HG03097 (cell line): Measurements from ENCODE around the gene DCAF11.
"Not testable (repeated sequence)": the region's sequence is repeated elsewhere in the genome, so short reads cannot be mapped to it uniquely, and the experiment has no call there.

ENCODE experiments used
- ATAC-seq: cut with Tn5 transposase; IDR thresholded peaks from one replicate; pipeline ENCODE4 v1.9.1; 2021; ENCODE audit not compliant: unreplicated experiment, low FRiP score

Gene DCAF11

DNA sequence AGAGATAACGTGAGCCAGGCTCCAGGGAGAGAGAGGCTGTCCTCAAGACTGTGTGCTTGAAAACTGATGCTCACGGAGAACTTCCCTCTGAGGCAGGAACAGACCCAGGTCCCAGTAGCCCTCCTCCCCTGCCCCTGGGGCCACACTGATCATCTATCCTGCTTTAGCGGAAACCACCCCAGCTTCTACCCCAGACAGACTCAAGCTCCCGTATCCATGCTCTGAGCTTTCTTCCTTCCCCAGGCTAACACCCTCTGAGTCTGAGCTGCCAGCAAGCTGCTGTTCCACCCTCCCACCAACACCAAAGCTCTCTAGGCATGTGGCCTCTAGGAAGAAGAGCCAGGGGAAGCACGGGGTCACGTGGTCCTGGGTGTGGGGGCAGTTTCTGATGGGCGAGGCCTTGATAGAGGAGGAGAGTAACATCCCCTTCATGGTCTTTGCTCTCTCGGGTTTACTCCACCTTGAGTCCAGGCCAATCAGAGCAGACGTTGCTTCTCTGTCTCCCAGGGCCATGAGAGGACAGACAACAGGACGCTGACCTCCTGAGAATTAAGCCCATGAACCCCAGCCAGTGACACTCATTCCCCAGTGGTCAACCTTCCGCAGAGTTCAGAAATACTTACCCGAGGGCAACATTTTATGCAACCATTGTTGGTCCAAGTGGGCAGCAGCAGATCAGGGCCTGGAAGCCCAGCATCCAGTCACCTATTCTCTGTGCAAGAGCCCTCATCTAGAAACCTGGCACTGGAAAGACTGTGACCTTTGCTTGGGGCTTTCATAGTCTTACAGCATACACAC, 19.1 kb upstream of the DCAF11 start:
- ATAC-seq, result peak; percentile 53

DNA sequence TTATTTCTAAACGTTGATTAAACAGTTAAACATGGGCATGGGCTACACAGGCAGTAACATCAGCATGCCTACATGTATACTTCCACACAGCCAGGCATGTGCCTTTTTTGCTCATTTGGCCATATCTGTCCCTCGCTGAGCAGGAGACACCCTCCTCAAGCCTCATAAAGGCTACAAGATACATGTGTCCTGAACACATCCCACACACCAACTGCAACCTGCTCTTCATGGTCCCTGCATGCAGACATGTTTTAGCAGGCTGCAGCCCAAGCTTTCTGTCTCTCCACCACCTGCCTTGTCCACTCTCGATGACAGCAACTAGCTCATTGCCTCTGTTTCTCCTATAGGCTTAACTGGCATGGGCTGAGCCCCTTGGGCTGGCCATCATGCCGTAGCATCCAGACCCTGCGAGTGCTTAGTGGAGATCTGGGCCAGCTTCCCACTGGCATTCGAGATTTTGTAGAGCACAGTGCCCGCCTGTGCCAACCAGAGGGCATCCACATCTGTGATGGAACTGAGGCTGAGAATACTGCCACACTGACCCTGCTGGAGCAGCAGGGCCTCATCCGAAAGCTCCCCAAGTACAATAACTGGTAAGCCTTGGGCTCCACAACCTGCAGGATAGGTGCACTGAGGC, 17.9 kb upstream of the DCAF11 start:
- no peak for ATAC-seq

DNA sequence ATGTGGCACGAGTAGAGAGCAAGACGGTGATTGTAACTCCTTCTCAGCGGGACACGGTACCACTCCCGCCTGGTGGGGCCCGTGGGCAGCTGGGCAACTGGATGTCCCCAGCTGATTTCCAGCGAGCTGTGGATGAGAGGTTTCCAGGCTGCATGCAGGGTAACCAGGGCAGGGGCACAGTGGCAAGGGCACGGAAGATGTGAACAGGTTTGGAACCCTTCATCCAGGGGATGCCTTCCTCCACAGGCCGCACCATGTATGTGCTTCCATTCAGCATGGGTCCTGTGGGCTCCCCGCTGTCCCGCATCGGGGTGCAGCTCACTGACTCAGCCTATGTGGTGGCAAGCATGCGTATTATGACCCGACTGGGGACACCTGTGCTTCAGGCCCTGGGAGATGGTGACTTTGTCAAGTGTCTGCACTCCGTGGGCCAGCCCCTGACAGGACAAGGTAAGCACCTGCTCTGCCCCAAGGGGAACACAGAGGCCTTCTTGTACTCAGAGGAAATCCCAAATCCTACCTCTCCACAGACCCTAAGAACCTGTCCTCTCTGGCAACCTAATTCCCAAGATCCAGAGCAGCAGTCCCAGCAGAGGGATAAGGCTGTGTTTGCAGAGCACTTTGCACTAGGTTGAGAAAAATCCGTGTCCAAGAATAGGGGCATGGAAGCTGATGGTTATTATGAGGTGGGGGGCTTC, 16.2 kb upstream of the DCAF11 start:
- no peak for ATAC-seq

DNA sequence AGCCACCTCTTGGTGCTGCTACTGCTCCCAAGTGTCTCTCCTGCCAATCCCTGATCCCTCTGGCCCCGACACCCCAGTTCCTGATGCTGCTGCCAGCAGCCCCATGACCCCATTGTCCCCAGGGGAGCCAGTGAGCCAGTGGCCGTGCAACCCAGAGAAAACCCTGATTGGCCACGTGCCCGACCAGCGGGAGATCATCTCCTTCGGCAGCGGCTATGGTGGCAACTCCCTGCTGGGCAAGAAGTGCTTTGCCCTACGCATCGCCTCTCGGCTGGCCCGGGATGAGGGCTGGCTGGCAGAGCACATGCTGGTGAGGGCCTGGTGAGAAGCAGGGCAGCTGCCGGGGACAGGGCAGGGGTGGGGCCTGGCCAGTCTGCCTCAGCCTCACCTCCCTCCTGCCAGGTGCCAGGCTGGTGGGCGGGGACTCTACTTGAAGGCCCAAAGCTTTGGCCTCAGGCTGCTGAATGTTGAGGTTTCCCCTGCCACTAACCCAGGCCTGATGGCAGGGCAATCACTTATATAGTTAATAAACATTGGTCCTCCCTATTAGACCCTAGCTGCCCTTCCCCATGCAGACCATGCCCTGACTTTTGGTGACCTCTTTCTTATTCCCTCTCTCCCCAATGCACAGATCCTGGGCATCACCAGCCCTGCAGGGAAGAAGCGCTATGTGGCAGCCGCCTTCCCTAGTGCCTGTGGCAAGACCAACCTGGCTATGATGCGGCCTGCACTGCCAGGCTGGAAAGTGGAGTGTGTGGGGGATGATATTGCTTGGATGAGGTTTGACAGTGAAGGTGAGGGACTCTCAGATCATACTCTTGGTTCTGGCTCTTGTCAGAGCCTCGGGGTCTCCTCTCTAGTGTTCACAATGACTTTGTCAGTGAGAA, 15.4 kb upstream of the DCAF11 start:
- ATAC-seq, result no peak

DNA sequence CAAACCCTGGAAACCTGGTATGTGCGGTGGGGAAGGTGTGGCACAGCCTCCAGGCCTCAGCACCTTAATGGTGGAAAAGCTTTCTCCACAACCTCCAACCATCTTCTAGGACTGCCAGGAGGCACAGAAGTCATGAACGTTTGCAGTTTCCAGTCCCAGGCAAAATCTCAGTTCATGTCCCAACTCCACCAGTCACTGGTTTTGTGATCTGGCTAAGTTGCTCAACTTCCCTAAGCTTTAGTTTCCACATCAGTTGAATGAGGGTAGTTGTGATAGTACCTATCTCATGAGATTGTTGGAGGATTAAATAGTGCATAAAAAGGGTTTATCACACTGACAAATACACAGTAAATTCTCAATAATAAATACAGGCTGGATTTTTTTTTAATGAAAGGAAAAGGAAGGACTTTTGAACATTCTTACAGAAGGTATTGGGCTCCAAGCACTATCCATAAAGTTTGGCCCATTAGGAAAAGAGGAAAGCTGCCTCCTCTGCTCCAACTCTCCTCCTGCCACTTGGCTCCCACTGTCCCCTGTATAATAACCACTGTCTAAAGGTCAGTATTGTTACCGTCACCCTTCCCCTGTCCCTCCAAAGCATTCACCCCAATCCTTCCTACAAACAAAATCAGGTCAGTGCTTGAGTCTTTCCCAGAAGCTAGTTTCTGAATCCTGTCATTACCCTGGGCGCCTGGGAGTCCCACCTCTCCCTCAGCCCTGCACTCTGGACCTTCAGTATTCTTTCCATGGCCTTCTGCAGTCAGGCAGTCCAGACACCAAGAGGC, 14.2 kb upstream of the DCAF11 start:
- ATAC-seq, result no peak

DNA sequence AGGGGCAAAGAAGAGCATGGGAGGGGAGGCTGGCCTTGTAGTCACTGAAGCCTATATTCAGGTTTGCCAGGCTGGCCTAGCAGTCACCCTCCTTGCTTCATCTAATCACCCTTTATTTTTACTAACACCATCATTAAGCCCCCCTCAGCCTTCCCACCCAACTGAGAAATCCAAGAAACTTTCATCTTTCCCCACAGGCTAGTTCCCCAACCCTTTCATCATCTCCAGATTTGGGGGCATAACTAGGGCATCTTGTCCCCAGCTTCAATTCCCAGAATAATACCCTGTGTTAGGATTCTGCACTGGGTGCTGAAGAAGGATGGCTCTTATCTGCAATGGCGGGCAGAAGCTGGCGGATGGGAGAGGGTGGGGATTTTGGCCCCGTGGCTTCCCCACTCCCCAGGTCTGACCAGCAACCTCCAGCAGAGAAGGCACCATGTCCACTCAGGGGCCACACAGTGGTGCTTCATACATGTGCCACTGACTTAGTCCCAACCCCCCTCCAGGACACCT, 13.5 kb upstream of the DCAF11 start:
- ATAC-seq, result no peak

DNA sequence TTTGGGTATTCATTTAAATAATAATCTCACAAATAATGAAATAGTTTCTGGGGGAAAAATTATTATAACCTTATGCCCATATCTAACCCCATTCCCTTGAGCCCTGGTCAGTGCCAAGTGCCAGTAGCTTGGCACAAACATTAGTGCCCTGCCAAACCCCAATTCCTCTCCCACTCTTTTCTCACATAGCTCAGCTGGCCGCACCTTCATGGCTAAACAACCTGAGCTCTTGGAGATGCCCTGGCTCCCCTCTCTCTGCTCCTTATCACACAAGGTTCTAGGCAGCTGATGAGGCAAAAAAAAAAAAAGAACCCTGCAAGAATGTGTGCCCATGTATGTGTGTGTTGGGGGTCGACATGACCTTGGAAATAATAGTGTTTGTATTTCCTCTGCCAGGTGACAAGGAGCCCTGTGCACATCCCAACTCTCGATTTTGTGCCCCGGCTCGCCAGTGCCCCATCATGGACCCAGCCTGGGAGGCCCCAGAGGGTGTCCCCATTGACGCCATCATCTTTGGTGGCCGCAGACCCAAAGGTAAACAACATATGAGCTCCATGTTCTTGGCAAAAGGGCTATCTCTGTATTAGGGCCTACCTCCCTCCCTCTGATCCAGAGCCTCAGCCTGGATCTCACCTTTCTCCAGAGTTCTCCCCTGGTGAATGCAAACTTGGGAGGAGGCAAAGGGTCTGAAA, 12.1 kb upstream of the DCAF11 start:
- ATAC-seq, result no peak

DNA sequence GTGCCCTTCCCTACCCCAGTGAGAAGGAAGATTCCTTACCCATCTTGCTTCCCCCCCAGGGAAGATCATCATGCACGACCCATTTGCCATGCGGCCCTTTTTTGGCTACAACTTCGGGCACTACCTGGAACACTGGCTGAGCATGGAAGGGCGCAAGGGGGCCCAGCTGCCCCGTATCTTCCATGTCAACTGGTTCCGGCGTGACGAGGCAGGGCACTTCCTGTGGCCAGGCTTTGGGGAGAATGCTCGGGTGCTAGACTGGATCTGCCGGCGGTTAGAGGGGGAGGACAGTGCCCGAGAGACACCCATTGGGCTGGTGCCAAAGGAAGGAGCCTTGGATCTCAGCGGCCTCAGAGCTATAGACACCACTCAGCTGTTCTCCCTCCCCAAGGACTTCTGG, 11.1 kb upstream of the DCAF11 start:
- no peak for ATAC-seq

DNA sequence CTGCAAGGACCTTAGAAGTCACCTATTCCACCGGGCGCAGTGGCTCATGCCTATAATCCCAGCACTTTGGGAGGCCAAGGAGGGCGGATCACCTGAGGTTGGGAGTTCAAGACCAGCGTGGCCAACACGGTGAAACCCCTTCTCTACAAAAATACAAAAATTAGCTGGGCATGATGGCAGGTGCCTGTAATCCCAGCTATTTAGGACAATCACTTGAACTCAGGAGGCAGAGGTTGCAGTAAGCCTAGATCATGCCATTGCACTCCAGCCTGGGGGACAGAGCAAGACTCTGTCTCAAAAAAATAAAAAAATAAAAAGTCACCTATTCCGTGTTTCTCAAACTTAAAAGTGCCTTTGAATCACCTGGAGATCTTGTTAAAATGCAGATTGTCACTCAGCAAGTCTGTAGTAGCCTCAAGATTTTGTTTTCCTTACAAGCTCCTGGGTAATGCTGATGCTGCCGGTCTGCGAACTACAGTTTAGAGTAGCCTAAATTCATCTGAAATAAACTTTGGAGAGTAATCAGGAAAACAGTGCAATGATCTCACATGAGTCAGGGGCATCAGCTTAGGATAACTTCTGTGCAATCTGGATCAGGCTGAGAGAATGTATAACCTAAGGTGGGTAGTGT, 8.9 kb upstream of the DCAF11 start:
- ATAC-seq, result not testable (repeated sequence)

DNA sequence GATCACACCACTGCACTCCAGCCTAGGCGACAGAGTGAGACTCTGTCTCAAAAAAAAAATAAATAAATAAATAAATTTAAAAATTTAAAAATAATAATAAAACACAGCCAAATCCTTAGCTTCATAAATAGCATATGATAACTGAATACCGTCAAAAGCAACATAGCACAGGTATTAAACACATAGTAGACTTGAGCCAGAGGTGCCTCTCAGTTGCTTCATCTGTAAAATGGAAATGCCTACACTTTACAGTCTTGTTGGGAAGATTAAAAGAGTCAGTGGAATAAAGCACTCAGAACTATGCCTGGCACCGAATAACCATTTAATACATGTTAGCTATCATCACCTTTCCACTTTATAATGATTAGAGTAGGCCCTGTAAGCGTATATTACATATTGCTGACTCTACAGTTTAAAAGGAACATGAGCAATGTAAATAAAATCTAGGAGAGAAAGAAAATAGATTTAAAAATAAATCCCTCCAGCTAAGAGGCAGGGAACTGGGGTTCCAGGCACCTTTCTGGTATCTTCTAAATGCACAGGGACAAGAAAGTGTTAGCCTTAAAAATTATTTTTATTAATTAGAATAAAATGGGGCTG, 7.8 kb upstream of the DCAF11 start:
- no peak for ATAC-seq

DNA sequence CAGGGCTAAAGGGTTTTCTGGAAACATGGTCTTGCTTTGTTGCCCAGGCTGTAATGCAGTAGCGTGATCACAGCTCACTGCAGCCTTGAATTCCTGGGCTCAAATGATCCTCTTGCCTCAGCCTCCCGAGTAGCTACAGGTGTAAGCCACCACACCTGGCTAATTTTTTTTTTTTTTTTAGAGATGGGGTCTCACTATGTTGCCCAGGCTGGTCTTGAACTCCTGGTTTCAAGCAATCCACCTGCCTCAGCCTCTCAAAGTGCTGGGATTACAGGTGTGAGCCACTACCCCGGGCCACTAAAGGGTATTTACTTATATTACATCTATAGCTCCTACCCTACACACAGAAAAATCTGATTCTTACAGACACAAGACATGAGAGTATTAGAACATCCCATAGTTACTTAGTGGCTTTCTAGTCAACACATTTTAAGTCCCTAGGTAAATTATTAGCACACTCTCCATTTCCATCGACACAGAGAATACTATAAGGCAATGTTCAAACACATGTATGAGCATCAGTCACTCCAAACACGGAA, 6.2 kb upstream of the DCAF11 start:
- ATAC-seq, result peak; percentile 31

DNA sequence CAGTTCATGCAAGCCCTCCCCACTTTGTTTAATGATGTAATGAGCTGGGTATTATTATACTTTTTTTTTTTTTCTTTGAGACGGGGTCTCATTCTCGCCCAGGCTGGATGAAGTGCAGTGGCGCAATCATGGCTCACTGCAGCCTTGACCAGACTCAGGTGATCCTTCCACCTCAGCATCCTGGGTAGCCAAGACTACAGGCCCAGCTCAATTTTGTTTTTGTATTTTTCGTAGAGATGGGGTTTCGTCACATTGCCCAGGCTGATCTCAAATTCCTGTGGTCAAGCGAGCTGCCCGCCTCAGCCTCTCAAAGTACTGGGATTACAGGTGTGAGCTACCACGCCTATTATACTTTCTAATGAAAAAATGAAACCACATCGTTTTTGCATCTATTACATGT, 4.5 kb upstream of the DCAF11 start:
- no peak for ATAC-seq

DNA sequence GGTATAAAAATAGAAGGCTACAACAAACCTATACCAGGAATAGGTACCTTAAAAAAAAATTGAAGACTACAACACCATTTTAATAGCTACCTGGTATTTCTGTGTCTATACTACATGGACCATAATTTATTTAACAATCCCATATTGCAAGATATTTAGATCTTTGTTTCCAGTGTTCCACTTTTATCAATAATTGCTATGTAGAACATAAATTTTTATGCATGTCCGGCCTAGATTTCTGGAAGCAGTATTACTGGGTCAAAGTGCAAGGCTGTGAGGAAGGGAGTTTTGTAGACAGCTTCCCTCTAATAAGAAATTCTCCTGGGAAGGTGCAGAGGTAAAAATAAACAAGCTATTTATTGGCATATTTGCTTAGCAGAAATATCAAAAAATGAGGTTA, 4.1 kb upstream of the DCAF11 start:
- no peak for ATAC-seq

DNA sequence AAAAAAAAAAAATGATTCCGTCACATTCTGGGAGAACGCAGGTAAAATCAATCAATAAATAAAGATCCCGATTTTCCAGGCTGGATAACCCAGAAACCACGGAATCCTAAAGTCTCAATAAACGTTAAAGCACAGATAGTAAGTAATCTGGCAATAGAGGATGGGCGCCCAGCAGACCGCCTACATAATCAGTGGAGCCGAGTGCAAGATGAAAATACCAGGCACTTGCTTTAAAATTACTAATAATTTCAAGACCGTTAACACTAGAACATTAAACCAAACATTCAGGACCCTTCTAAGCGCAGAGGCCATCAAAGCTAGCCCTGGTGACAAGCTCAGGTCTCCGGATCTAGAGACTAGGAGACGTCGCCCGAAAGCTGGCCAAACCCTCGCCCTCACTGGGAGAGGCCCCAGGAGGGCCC, 1.2 kb upstream of the DCAF11 start:
- no peak for ATAC-seq

DNA sequence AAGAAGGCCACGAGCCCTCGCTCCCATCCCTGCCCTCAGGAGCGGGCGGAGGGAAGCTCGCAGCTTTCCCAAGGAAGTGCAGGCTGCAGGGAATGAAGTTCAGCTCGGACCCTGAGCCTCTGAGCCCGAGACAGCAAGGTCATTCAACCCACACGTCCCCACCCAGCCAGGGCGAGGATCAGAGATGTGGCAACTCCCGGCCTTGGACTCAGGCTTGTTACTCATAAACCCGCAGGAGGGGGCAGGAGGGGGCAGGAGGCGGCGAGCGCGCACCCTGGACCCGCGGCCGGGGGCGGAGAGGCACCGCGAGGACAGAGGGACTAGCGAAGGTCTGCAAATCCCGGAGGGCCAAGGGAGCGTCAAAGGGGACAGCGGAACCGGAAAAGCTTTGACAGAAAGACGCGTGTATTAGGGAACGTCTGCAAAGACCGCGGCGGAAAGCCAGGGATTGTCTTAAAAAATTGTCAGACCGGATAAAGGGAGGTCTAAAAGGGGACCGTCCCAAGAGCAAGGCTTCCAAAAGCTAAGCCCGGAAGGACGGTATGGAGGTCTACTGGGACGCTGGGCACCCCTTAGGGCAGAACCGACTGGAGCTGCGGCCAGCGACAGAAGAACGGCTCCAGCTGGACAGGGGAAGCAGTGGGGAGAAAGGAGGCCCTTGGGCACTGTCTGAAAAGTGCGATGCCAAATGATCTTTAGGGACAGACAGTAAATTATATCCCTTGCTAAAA, 611 bp upstream of the DCAF11 start:
- peak; percentile 34 for ATAC-seq

DNA sequence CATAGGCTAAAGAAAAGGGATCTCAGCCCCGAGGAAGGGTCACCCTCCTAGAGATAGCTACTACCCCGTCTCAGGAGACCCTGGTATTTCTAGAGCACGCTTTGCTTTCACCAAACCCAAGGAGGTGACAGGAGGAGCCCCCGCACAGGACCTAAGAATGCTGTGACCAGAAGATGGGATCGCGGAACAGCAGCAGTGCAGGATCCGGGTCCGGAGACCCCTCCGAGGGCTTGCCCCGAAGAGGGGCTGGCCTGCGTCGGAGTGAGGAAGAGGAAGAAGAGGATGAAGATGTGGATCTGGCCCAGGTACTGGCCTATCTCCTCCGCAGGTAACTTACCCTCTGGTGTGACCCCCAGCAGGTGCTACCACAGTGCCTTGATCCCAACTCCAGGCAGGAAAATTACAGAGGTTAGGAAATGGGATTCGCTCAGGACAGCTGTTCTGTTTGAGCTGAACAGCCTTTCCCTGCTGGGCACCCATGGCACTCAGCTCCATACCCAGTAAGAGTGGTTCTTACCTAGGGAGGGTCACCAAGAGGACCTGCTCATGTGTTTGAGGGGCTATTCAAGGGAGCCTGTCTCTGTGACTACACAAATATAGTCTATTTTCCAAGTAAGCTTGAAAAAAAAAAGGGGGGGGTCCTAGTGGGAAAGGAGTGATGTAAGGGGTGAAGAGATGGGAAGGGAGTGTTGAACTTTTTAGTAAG, 998 bp downstream of the DCAF11 start:
- ATAC-seq, result no peak
